GM12892 (cell line): ENCODE measurements around the gene NT5C.

Source experiments
- POLR2A ChIP-seq: IDR thresholded peaks from 2 replicates; pipeline ENCODE4 v1.6.1; 2011; ENCODE audit warnings: low read depth, low read length, control low read depth
- POLR2AphosphoS5 ChIP-seq: IDR thresholded peaks from 2 replicates; pipeline ENCODE4 v1.6.1; 2011; ENCODE audit warnings: low read depth, low read length, control low read depth
- TAF1 ChIP-seq: IDR thresholded peaks from 2 replicates; pipeline ENCODE4 v1.6.1; 2011; ENCODE audit warnings: low read depth, mild to moderate bottlenecking, control low read depth, low read length, borderline replicate concordance

GRCh38 chr17:75086496-75087181 lies 44.9 kb downstream of the NT5C start:
- TF ChIP-seq POLR2A = no peak
- TF ChIP-seq POLR2AphosphoS5 = no peak
- TF ChIP-seq TAF1 = no peak
